Keratinocyte (primary cell): ENCODE measurements around the gene PLEKHO2. TPM values are rescaled to one million over a fixed set of nuclear protein-coding genes. Genes with fewer than 3 reads are reported as not detected.

Experiments used
- DNase-seq: peaks from one replicate; pipeline ENCODE4 v3.0.0-alpha.2; 2011; ENCODE audit warnings: low read depth, missing footprints, low spot score
- FAIRE-seq: peaks from 2 replicates; lab custom pipeline; 2011; peaks lifted over from hg19 to GRCh38; lab: Jason Lieb, UNC
- H2AFZ ChIP-seq: 2 replicates; pipeline ENCODE4 v1.6.0; 2012; ENCODE audit warnings: low read length, control low read depth, inconsistent platforms; ENCODE audit not compliant: control insufficient read depth
- H3K27ac ChIP-seq: 2 replicates; pipeline ENCODE4 v1.5.1; 2011; ENCODE audit warnings: low read length; ENCODE audit not compliant: control insufficient read depth, insufficient read depth
- H3K27me3 ChIP-seq: 3 replicates; pipeline ENCODE4 v1.6.0; 2011; ENCODE audit warnings: low read length; ENCODE audit not compliant: control insufficient read depth, insufficient read depth; ENCODE audit errors: extremely low read depth
- H3K36me3 ChIP-seq, 2 experiments: 2 replicates in 1 of 2; 3 replicates in 1 of 2; pipeline ENCODE4 v1.5.1; 2011; ENCODE audit warnings: low read length in 2 of 2, mild to moderate bottlenecking in 1 of 2; ENCODE audit not compliant: control insufficient read depth in 2 of 2, insufficient read depth in 2 of 2; ENCODE audit errors: extremely low read depth in 1 of 2
- H3K4me1 ChIP-seq: 3 replicates; pipeline ENCODE4 v1.5.1; 2011; ENCODE audit warnings: low read length; ENCODE audit not compliant: control insufficient read depth, insufficient read depth; ENCODE audit errors: extremely low read depth
- H3K4me2 ChIP-seq: 3 replicates; pipeline ENCODE4 v1.6.0; 2011; ENCODE audit warnings: low read depth, low read length; ENCODE audit not compliant: control insufficient read depth, insufficient read depth; ENCODE audit errors: extremely low read depth
- H3K4me3 ChIP-seq, 3 experiments: fragments of 200-600 bp in 1 of 3; sonication (generic) in 1 of 3; 2 replicates in 2 of 3; 3 replicates in 1 of 3; pipeline ENCODE4 v1.5.1; 2011 to 2016; ENCODE audit warnings: low read length in 3 of 3, mild to moderate bottlenecking in 3 of 3, control low read depth in 2 of 3, inconsistent platforms in 1 of 3, low read depth in 1 of 3, mixed read lengths in 1 of 3, mixed run types in 1 of 3, moderate library complexity in 1 of 3; ENCODE audit not compliant: control insufficient read depth in 2 of 3, insufficient read depth in 2 of 3; ENCODE audit errors: extremely low read depth in 1 of 3
- H3K79me2 ChIP-seq: 2 replicates; pipeline ENCODE4 v1.6.0; 2012; ENCODE audit warnings: low read length; ENCODE audit not compliant: control insufficient read depth, insufficient read depth
- H3K9ac ChIP-seq: 3 replicates; pipeline ENCODE4 v1.6.0; 2011; ENCODE audit warnings: low read length; ENCODE audit not compliant: control insufficient read depth, insufficient read depth; ENCODE audit errors: extremely low read depth
- H3K9me1 ChIP-seq: 3 replicates; pipeline ENCODE4 v1.6.0; 2011; ENCODE audit warnings: low read length; ENCODE audit not compliant: control insufficient read depth, insufficient read depth; ENCODE audit errors: extremely low read depth
- H3K9me3 ChIP-seq: 2 replicates; pipeline ENCODE4 v1.5.1; 2012; ENCODE audit warnings: low read depth, low read length; ENCODE audit not compliant: control insufficient read depth
- H4K20me1 ChIP-seq: 3 replicates; pipeline ENCODE4 v1.6.0; 2011; ENCODE audit warnings: low read length; ENCODE audit not compliant: control insufficient read depth, insufficient read depth; ENCODE audit errors: extremely low read depth
- CTCF ChIP-seq, 3 experiments: IDR thresholded peaks in 1 of 3; conservative IDR thresholded peaks in 1 of 3; optimal IDR thresholded peaks in 1 of 3; 2 replicates in 2 of 3; 3 replicates in 1 of 3; pipeline versions ENCODE3 to v1.5.1; 2011; ENCODE audit warnings: low read length in 3 of 3, mild to moderate bottlenecking in 3 of 3, moderate library complexity in 2 of 3, control low read depth in 1 of 3, inconsistent platforms in 1 of 3; ENCODE audit not compliant: insufficient read depth in 2 of 3; ENCODE audit errors: extremely low read depth in 1 of 3
- EZH2 ChIP-seq: IDR thresholded peaks from one replicate; pipeline ENCODE4 v1.6.1; 2012; ENCODE audit warnings: inconsistent platforms, mild to moderate bottlenecking, low read length, moderate library complexity
- dilution Hi-C: fragments of 300-500 bp; cut with MboI; formaldehyde crosslinking; loops from one replicate; pipeline ENCODE4 v1.7.0; 2020; ENCODE audit warnings: low sequenced_read_pairs; ENCODE audit not compliant: extremely low pct_ligation_motif_present
- polyA plus RNA-seq, 5 experiments: library from polyadenylated mRNA; depleted of rRNA in 3 of 5; stranded (reverse) in 3 of 5; stranded (forward) in 1 of 5; unstranded in 1 of 5; fragments of >200 nt; gene quantifications; 1 replicate in 1 of 5; 2 replicates in 3 of 5; 3 replicates in 1 of 5; pipeline versions ENCODE4 v1.2.1 to v1.2.3, GENCODE V29; 2011 to 2012; ENCODE audit warnings: missing spikeins in 2 of 5, low read depth in 1 of 5, low replicate concordance in 1 of 5

PLEKHO2 gene
- polyA plus RNA-seq, 1 donor (not counting 4 experiments of a cell fraction or from before 2014, with no cell fraction given), result 8.8 TPM

- Histone ChIP-seq H3K9me1 (no peaks in the 10 kb centered on the region), H3K9ac (peak overlapping the region; percentile 70), H3K79me2 (no peaks in the 10 kb centered on the region), H4K20me1 (no peaks in the 10 kb centered on the region), H3K27me3 (no peaks in the 10 kb centered on the region), H3K9me3 (no peaks in the 10 kb centered on the region), H2AFZ (peak overlapping the region; percentile 80), H3K4me3 (peak overlapping the region in 1 of 3 experiments; percentile 36), H3K36me3 (no peaks in the 10 kb centered on the region), H3K4me2 (peak overlapping the region; percentile 82), H3K4me1 (peaks cover 34% of the 10 kb centered on the region), H3K27ac (peak overlapping the region; percentile 78)
- TF ChIP-seq EZH2 (no peak), CTCF (optimal IDR thresholded peaks at IDR 0.05 in 1 of 3, IDR thresholded peaks at IDR 0.05 in 1 of 3, conservative IDR thresholded peaks at IDR 0.05 in 1 of 3; ENCODE audit: extremely low read depth in 1 of 3, insufficient read depth in 2 of 3, low read length in 3 of 3) (no peak)
- dilution Hi-C loops, result no loop called here
- FAIRE-seq (peak; percentile 73), DNase-seq (peak; percentile 90)
Measured at GRCh38 chr15:64893481-64894394, 52.0 kb downstream of the PLEKHO2 start.

GRCh38 chr15:64894395-64895056 lies 52.8 kb downstream of the PLEKHO2 start:
- no peaks in the 10 kb centered on the region for H3K36me3 ChIP-seq
- peaks cover 34% of the 10 kb centered on the region for H3K4me1 ChIP-seq
- dilution Hi-C loops, result no loop called here
- H3K9me1 ChIP-seq, result no peaks in the 10 kb centered on the region
- peak overlapping the region in 1 of 3 experiments; percentile 36 for H3K4me3 ChIP-seq
- H4K20me1 ChIP-seq, result no peaks in the 10 kb centered on the region
- DNase-seq (no peak), FAIRE-seq (no peak)
- H2AFZ ChIP-seq, result peak overlapping the region; percentile 65
- H3K79me2 ChIP-seq, result no peaks in the 10 kb centered on the region
- peak overlapping the region; percentile 82 for H3K4me2 ChIP-seq
- TF ChIP-seq CTCF (optimal IDR thresholded peaks at IDR 0.05 in 1 of 3, IDR thresholded peaks at IDR 0.05 in 1 of 3, conservative IDR thresholded peaks at IDR 0.05 in 1 of 3; ENCODE audit: extremely low read depth in 1 of 3, insufficient read depth in 2 of 3, low read length in 3 of 3) (no peak), EZH2 (no peak)
- H3K27me3 ChIP-seq, result no peaks in the 10 kb centered on the region
- H3K27ac ChIP-seq, result peak overlapping the region; percentile 78
- H3K9me3 ChIP-seq, result no peaks in the 10 kb centered on the region
- H3K9ac ChIP-seq, result peak overlapping the region; percentile 70
